CD4-positive, alpha-beta T cell treated with Interleukin-21 for 1 hour (primary cell): ENCODE results near the gene TRAF2.

Experiments used
- DNase-seq: peaks from one replicate; pipeline ENCODE4 v3.0.0-alpha.2; 2020

TRAF2 gene

DNA sequence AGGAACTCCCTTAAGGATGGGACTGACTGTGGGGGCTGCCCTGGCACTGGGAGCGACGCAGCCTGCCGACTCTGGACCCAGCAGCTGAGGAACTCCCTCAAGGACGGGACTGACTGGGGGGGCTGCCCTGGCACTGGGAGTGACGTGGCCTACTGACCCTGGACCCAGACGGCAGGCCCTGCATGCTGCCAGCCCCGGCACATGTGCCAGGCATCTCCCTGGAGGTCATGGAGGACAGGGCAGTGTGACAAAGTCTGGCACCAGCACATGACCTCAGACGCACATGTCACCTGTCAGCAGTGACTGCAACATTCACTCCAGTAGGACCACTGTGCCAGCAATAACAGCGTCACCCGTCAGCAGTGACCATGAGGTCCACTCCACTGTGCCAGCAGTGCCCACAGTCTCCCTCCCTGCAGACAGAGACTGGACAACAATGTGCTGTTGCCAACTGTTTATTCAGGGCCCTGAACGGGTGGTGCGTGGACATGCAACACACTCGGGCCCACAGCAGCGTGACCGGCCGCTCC, 53.7 kb downstream of the TRAF2 start:
- DNase-seq, result no peak

DNA sequence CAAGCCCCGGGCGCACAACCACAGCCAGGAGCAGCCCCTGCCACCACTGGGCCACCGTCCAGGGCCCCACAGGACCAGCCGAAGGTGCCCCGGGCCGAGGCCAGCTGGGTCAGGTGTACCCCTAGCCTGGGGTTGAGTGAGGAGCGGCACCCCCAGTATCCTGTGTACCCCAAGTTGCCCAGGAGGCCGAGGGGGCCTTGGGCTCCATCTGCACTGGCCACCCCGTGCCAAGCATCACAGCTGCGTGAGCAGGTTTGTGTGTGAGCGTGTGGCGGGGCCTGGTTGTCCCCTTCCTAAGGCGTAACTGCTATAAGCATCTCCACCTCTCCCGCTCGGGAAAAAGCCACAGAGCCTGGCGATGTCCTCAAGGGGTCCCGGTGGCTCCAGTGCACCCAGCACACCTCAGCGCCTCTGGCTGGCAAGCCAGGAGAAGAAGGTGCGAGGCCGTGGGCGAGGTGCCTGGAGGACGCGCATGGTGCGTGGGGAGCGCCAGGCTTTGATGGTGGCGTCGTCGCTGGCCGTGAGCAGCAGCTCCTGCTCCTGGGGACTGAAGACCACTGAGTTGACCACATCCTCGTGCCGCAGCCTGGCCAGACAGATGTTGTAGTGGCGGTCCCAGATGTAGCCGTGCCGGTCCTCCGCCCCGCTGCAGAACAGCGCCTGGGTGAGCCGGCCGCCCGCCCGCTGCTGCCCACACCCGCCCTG, 54.4 kb downstream of the TRAF2 start:
- DNase-seq, result no peak

- no peak for DNase-seq
Observed at GRCh38 chr9:136941231-136942111, 55.2 kb downstream of the TRAF2 start.

DNA sequence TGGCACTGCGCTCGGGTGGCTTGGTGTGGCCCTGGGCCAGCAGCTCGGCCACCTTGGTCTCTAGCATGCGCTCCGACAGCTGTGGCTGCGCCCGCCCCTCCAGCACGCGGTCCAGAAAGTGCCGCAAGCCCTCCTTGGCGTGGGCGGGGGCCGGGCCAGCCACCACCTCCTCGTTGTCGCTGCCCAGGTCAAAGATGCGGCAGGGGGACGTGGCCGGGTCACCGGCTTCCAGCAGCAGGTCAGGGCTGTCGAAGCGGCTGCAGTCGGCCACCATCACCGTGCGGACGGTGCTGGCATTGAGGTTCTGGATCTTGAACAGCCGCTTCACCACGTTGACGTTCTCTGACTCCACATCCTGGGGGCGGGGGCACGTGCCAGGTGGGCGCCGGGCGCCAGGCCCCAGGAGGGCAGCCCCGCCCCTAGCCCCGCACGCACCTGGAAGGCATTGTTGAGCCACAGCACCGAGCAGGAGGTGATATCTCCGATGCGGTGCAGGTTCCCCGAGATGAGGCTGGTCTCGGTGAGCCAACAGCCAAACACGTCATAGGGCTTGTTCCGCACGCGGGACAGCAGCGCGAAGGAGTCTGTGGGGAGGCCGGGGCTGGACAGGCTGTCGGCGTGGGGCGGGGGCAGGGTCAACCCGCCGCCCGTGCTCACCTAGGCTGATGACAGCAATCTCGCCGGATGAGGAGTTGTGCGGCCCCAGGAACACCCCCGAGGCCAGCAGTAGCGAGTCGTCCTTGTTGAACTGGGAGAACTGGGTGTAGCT, 56.0 kb downstream of the TRAF2 start:
- no peak for DNase-seq

GRCh38 chr9:136942881-136943230, 56.5 kb downstream of the TRAF2 start:
- no peak for DNase-seq

DNA sequence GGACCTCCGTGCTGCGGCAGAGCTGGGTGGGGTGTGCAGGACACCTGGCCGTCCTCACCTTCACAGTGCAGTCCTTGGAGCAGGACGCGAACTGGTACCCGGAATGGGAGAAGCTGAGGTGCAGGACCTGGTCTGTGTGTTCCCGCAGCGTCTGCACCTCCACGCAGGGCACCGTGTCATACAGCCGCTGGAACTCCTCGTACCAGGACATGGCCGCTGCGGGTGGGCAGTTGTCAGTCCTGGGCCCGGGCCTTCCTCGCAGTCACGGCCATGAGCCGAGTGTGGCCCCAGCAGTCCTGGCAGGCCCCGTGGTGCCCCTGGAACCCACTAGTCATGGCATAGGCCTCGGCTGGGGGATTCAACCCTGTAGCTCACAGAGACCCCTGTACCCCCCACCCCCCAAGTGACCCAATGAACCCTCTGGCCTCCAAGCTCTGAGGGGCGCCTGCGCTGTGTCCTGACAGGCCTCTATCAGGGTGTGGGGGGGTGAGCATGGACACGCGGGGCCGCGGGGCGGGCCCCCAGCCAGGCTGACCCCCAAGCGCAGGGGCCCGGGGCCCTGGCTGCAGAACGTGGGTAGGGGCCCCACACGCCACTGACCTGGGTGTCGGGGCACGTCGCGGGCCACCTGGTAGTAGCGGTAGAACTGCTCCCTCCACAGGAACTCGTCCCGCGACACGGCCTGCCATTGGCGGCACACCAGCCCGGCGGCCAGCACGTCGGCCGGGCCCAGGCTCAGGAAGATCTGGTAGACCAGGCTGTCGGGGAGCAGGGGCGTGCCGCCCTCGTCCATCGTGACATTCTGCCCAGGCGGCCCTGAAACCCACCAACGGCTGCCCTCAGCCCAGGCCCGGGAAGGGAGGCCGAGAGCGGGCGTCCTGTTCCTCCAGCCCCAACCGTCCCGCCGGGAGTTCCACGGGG, 57.2 kb downstream of the TRAF2 start:
- DNase-seq, result no peak

DNA sequence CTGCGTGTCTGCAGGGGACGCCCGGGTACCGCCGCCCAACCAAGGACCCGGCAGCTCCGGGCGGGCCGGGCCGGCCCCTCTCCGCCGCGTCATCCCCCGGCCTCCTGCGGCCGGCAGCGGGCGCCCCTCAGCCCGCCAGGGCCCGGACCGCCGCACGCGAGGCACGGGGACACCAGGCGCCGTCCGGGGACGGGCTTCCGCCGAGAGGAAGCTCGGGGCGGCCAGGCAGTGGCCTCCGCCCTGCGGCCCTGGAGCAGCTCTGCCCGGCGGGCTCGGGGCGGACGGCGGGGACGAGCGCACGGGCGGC, 57.8 kb downstream of the TRAF2 start:
- no peak for DNase-seq

GRCh38 chr9:136944519-136945332, 58.4 kb downstream of the TRAF2 start, which contains the start of the genes C8G and FBXW5:
Gene C8G (plus strand): TSS chr9:136945243. CDS start chr9:136945321, 78 bp downstream.
Gene FBXW5 (minus strand): TSS chr9:136944738. CDS start chr9:136944083, 655 bp downstream.
- peak; percentile 95 for DNase-seq

GRCh38 chr9:136945333-136946227, 59.3 kb downstream of the TRAF2 start:
- no peak for DNase-seq

DNA sequence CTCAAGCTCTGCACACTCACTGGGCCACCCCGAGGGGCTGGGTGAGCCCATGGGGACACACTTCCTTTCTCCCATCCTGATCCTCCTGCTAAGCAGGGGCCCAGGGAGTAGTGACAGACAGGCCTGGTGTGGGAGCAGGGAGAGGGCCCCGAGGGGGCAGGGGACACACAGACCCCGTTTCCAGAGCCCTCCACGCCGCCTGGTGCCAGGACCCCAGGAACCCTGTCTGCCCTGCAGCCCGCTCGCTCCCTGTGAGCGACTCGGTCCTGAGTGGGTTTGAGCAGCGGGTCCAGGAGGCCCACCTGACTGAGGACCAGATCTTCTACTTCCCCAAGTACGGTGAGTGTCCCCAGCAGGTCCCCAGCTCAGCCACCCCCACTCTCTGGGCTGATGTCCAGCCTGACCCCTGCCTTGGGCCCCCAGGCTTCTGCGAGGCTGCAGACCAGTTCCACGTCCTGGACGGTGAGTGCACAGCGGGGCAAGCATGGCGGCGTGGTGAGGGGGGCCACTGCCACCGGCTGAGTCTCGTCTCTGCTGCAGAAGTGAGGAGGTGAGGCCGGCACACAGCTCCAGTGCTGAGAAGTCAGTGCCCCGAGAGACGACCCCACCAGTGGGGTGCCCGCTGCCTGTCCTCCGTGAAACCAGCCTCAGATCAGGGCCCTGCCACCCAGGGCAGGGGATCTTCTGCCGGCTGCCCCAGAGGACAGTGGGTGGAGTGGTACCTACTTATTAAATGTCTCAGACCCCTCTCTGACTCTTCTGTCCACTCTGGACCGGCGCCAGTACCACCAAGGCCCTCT, 60.1 kb downstream of the TRAF2 start:
- no peak for DNase-seq

DNA sequence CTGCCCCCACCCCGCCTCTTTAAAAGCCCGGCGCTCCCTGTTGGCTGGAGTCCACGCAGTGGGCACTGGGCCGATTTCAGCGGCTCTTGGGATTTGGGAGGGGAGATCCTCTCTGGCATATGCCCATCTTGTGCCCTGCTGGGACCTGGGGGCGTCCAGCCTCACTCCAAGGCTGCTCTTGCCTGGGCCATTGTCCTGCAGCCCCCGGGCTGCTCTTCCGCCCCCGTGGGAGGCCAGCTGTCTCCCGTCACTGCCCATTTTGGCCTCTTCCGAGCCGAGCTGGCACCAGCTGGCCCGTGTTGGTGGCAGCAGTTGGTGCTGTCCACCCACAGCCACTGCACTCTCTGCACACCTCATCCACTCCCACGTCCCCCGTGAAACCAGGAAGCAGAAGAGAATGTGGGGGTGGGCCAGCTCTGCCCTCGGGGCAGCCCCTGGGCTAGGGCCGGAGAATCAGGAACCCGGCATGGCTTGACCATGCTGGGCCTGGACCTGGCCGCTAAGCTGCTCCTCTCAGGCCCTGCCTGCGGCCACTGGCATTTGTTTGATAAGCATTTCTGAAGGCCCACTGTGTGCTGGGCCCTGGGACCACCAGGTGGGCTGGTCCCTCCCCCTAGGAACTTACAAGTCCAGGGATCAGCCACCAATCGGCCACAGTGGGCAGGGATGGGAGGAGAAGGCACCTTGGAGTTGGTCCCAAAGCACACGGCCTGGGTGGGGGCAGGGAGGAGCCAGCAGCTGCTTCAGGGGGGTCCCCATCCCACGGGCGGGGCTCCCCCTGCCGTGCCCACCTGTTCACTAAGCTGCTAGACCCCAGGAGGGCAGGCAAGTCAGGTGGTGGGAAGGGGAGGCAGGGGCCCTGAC, 60.9 kb downstream of the TRAF2 start:
- DNase-seq, result no peak

GRCh38 chr9:136947955-136948510, 61.7 kb downstream of the TRAF2 start:
- peak; percentile 17 for DNase-seq

- DNase-seq, result no peak
Observed at GRCh38 chr9:136949239-136949816, 63.0 kb downstream of the TRAF2 start.

- peak; percentile 96 for DNase-seq
Observed at GRCh38 chr9:136949817-136950655, 63.7 kb downstream of the TRAF2 start.

GRCh38 chr9:136950656-136951276, 64.5 kb downstream of the TRAF2 start:
- no peak for DNase-seq
